GM12865 (cell line): ENCODE data around the gene EPHB2.
A peak's percentile ranks its signal among the peaks of the same experiment; 100 is the strongest.

Source experiments
- DNase-seq: peaks from one replicate; pipeline ENCODE4 v3.0.0; 2010; ENCODE audit warnings: low read depth
- H3K4me3 ChIP-seq: 2 replicates; pipeline ENCODE4 v1.5.1; 2011; ENCODE audit warnings: mild to moderate bottlenecking, low read depth, low read length, control low read depth
- TF ChIP-seq, protein P1 (sequence below): IDR thresholded peaks from 2 replicates; pipeline ENCODE4 v1.5.1; 2011; ENCODE audit warnings: low read length, control low read depth, low read depth, inconsistent platforms; ENCODE audit not compliant: insufficient read depth; ENCODE audit errors: missing control alignments

The EPHB2 gene

DNA sequence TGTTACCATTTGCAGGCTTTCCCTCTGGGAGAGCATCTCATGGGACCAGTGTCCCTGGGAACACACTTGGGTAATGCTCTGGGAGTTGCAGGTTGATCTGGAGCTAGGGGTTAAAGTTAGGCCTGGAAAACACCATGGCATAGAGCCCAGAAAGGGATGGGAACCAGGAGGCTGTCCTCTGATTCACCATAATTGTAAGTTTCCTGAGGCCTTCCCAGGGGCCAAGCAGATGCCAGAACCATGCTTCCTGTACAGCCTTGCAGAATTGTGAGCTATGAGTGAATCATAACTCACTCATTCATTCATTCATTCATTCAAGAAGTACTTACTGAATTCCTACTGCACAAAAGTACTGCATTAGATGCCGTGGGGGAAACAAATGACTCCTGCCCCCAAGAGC lies 212.0 kb downstream of the EPHB2 start:
- TF ChIP-seq, protein P1, sequence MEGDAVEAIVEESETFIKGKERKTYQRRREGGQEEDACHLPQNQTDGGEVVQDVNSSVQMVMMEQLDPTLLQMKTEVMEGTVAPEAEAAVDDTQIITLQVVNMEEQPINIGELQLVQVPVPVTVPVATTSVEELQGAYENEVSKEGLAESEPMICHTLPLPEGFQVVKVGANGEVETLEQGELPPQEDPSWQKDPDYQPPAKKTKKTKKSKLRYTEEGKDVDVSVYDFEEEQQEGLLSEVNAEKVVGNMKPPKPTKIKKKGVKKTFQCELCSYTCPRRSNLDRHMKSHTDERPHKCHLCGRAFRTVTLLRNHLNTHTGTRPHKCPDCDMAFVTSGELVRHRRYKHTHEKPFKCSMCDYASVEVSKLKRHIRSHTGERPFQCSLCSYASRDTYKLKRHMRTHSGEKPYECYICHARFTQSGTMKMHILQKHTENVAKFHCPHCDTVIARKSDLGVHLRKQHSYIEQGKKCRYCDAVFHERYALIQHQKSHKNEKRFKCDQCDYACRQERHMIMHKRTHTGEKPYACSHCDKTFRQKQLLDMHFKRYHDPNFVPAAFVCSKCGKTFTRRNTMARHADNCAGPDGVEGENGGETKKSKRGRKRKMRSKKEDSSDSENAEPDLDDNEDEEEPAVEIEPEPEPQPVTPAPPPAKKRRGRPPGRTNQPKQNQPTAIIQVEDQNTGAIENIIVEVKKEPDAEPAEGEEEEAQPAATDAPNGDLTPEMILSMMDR = no peak
- no peak overlapping the region for H3K4me3 ChIP-seq
- no peak for DNase-seq

DNA sequence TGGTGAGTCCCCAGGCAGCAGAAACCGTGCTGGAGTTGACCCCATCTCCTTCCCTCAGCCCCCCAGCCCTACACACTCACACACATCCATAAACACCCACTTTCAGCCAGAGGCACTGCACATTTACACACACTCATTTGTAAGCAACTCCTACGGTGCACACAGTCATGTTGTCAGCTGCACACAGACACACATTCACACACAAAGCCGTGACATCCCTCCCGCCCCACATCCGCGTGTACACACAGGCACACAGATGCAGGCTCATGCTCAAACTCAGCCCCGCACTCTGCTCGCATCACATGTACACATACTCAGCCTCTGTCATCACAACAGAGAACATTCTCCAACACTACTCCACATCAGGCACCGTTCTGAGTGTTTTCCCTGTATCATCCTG lies 214.5 kb downstream of the EPHB2 start:
- no peak overlapping the region for H3K4me3 ChIP-seq
- DNase-seq = no peak
- TF ChIP-seq, protein P1 = no peak

DNA sequence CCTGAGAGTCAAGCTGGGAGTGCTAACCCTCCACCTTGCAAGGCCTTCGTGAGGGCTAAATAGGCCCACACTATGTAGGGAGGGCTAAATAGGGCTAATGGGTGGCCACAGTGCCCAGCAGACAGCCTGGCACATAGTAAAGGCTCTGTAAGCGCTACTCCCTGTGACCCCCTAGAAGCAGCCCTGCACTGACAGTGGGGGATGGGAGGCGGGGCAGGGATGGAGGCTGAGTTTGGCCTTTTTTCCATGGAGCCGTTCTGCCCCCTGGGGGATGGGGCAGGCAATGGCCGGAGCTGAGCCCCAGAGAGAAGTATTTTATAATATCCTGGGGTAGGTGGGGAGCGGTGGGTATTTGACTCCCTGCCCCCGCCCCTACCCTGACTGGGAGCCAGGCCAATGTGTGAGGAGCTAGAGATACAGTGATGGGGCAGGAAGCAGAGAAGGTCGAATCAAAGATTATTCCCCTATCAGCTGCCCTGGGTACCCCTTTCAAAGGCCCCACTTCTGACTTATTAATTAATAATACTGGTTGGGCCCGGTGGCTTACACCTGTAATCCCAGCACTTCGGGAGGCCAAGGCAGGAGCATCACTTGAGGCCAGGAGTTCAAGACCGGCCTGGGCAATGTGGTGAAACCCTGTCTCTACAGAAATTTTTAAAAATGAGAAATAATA lies 219.7 kb downstream of the EPHB2 start:
- no peak overlapping the region for H3K4me3 ChIP-seq
- TF ChIP-seq, protein P1 = peak; percentile 76
- peak; percentile 40 for DNase-seq

DNA sequence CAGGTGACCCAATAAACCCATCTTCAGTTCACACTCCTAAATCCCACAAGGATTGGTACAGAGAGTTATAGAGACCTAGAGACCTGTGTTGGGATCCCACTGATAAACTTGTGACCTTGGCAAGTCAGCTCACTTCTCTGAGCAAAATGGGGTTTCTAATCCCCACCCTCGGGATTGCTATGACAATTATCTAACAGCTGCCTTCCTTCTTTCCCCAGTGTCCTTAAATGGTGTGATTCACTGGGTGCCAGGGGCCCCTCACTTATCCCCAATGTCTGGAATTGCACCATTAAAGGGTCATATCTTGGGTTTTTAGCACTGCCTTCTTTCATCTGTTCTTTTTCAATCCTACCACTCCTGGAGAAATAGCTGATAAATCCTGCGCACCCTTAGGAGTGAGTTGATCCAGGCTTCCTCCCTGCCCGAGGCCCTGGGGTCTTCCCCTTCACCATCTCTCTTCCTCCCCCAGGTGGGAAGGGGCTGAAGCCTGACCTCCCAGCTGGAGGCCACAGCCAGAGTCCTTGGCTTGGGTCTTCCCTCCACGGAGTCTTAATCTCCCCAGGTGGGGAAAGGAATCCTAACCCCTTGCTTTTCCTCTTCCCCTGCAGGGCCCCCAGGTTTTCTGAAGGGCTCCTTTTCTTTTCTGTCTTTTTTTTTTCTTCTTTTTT lies 222.3 kb downstream of the EPHB2 start:
- TF ChIP-seq, protein P1 = no peak
- no peak overlapping the region for H3K4me3 ChIP-seq
- DNase-seq = no peak

DNA sequence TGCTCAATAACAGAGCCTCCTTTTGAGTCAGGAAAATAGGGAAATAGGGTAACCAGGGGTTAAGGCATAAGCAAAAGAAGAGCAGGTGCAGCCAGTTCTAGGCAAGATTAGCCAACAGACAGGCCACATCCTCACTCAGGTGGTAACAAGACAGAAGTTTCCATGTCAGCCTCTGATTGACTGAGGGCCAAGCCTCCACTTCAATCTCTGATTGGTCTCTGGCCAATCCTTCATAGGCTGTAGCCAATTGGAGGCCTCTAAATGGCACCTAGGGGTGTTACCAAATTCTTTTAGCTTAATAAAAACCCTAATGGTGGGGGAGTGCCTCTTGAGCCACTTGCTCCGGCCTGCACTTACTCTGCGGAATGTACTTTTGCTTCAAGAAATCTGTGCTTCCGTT lies 224.8 kb downstream of the EPHB2 start:
- DNase-seq = no peak
- no peak overlapping the region for H3K4me3 ChIP-seq
- TF ChIP-seq, protein P1 = no peak

DNA sequence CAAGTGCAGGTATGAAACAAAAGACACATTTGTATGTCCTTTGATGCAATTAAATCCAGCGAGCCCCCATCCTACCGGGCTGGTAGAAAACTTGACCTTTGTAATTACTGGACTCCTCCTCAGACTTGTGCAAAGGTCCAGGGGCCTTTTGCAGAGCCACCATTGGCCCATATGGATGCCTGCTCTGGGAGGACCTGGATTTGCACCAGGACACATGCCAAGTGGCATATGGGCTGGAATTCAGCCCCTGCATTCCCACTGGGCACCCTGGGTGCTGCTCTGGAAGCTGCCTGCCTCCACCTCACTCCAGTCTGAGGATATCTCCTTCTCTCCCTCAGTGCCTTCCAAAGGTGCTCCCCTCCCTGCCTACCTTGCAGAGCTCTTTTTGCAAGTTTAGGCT lies 226.0 kb downstream of the EPHB2 start:
- H3K4me3 ChIP-seq = no peak overlapping the region
- no peak for DNase-seq
- TF ChIP-seq, protein P1 = no peak
